ENCODE measurements around the gene RPF1. TPM values are rescaled to one million over a fixed set of nuclear protein-coding genes. Genes with fewer than 3 reads are reported as not detected.

Gene RPF1, protein sequence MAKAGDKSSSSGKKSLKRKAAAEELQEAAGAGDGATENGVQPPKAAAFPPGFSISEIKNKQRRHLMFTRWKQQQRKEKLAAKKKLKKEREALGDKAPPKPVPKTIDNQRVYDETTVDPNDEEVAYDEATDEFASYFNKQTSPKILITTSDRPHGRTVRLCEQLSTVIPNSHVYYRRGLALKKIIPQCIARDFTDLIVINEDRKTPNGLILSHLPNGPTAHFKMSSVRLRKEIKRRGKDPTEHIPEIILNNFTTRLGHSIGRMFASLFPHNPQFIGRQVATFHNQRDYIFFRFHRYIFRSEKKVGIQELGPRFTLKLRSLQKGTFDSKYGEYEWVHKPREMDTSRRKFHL
- total RNA-seq = 10 to 100 TPM; 27.1 to 63.6 (median 29.4) TPM

DNA sequence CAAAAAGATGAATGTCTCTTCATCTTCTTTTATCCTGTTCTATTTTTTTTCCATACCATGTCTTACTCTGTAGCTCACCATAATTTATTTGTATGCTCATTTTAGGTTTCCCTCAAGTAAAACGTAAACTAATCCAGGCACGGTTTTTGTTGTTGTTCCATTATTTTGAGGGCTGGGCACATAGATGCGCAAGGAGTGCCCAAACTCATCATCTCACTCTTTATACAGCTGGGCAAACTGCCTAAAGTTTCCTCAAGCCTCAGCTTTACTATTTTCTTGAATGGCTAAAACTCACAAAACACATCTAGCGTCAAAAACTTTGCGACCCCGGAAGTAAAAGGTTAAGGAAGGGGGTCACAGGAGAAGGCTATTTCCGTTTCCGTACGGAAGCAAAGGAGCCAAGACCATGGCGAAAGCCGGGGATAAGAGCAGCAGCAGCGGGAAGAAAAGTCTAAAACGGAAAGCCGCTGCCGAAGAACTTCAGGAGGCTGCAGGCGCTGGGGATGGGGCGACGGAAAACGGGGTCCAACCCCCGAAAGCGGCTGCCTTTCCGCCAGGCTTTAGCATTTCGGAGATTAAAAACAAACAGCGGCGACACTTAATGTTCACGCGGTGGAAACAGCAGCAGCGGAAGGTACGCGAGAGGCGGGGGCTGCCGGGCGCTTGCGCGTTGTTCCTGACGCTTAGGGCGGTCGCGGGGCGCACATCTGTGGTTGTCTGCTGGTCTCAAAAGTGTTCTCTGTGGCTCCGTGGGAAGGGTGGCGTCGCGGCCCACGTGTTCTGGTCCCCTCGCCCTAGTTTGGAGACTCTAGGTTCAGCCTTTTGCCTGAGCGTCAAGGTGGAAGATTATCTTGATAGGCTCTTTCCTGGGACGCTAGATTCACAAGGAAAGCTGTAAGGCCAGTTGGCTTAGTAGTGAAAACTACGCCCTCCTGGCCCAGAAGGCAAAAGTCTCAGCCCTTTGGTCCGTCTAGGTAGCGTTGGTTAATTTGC is at the start of gene RPF1:
TSS of gene RPF1 (plus strand) at position 391 of the 993 bp plus-strand sequence. CDS start at position 407, 16 bp downstream.
- TF ChIP-seq, protein P1, sequence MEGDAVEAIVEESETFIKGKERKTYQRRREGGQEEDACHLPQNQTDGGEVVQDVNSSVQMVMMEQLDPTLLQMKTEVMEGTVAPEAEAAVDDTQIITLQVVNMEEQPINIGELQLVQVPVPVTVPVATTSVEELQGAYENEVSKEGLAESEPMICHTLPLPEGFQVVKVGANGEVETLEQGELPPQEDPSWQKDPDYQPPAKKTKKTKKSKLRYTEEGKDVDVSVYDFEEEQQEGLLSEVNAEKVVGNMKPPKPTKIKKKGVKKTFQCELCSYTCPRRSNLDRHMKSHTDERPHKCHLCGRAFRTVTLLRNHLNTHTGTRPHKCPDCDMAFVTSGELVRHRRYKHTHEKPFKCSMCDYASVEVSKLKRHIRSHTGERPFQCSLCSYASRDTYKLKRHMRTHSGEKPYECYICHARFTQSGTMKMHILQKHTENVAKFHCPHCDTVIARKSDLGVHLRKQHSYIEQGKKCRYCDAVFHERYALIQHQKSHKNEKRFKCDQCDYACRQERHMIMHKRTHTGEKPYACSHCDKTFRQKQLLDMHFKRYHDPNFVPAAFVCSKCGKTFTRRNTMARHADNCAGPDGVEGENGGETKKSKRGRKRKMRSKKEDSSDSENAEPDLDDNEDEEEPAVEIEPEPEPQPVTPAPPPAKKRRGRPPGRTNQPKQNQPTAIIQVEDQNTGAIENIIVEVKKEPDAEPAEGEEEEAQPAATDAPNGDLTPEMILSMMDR (IDR thresholded peaks at IDR 0.05; ENCODE audit: low read depth) = no peak

DNA sequence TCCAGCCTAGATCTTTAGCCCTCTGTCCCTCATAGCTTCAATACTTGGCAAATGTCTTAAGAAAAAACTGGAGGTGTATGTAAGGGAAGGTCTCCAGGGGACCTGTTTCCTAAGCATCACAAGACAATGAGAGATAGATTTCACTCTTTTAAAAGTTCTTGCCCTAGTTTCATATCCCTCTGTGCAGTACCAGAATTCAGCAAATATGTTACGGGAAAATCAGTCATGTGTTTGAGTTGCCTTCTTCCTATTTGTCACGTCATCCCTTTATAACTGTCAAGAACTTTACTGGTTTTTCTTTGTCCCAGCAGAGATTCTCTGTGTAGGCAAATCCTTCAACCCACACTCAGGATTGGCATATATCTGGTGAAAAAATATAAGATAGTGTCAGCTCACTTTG is 48.5 kb upstream of the RPF1 start:
- TF ChIP-seq, protein P1 (IDR thresholded peaks at IDR 0.05; ENCODE audit: low read depth) = no peak

DNA sequence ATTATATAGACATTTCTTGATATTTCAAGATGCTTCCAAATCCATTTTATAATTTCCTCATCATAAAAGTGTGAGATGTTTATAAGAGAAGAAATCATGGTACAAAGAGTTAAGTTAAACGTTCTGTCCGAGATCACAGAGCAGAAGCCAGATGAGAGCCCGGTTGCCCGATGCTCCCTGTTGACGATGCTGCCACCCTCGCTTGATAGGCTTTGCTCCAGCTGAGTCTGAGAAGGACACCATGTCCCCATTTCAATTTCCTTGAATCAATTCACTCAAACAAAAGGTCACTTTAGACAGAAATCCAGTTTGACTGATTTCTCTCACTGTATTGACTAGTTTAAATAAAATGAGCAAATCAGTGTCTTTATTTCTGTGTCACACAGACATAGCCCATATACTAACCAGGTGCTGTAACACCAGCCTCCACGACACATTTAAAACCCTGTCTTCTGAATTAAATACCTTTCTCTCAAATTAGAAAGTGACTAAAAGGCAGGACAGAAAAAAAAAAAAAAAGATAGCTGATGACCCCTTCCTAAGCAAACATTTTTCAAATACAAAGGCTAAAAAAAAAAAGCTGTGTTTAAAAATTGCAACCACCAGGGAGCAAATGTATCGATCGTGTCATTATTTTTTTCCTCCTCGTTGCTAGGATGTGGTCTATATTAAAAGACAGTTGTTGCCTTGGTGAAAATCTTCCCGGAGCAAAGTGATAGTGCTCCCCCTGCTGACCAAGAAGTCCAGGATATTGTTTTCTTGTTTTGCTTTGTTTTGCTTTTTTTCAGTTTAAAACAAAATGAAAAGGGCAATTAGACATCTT is 45.6 kb upstream of the RPF1 start:
- TF ChIP-seq, protein P1 (IDR thresholded peaks at IDR 0.05; ENCODE audit: low read depth) = no peak

DNA sequence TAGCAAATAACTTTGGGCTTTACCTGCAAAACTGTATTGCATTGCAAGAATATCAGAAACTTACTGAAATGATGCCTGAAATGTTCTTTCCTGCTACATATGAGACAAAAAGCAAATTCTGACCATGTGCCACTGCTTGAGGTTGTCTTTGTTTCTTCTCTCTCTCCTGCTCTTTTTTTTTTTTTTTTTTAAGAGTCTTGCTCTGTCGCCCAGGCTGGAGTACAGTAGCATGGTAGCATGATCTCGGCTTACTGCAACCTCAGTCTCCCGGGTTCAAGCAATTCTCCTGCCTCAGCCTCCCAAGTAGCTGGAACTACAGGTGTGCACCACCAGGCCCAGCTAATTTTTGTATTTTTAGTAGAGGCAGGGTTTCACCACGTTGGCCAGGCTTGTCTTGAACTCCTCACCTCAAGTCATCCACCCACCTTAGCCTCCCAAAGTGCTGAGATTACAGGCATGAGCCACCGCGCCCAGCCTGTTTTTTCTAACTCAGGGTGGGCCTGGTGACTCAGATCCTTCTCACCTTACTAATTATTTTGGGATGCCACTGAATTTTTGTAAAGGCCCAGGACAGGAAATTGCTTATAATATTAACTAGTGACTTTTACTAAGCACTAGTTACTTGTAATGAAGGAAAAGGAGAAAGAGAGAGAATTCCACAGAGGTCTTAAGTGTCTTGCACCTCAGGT is 44.8 kb upstream of the RPF1 start:
- TF ChIP-seq, protein P1 (IDR thresholded peaks at IDR 0.05; ENCODE audit: low read depth) = no peak

DNA sequence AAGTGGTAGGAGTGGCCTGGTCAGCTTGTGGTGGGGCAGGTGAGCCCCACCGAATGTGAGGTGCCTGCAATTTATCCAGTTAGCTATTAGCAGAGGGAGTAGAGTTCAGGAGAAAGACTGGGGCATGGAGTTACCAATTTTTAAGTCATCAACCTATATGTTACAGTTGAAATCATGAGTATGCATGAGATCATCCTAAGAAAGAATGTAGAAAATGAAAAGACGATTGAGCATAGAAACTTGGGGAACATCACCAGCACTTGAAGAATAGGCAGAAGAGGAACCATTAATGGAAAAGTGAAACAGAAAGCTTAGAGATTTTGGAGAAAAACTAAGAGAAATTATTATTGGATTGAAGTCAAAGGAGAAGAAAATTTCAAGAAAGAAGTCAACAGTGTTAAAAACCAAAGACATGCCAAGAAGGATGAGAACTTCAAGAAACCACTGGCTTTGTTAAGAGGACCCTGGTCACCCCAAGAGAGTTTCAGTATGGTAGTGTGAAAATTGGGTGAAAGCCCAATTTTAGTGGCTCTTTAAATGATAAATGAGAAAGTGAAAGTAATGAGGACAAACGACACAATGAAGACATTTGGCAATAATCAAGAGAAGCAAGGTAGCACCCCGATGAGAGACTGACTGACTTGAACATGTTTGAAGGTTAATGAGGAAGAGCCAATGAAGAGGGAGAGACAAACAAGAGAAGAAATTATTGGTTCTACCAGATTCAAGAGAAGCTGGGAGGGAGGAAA is 44.1 kb upstream of the RPF1 start:
- TF ChIP-seq, protein P1 (IDR thresholded peaks at IDR 0.05; ENCODE audit: low read depth) = no peak

Measured in subcutaneous adipose tissue (tissue), 4 donors.